Measurements from ENCODE around the gene LARGE1.
"Not testable (repeated sequence)": the region's sequence is repeated elsewhere in the genome, so short reads cannot be mapped to it uniquely, and the experiment has no call there.

The LARGE1 gene

GRCh38 chr22:33397381-33397907 is 522.8 kb downstream of the LARGE1 start:
- no peak for DNase-seq (ENCODE audit: extremely low read depth in 1 of 2, low read depth in 1 of 2)

GRCh38 chr22:33393432-33393831 is 526.8 kb downstream of the LARGE1 start:
- no peak for DNase-seq (ENCODE audit: extremely low read depth in 1 of 2, low read depth in 1 of 2)

GRCh38 chr22:33391298-33391697 is 529.0 kb downstream of the LARGE1 start:
- DNase-seq (ENCODE audit: extremely low read depth in 1 of 2, low read depth in 1 of 2) = no peak

- no peak for DNase-seq (ENCODE audit: extremely low read depth in 1 of 2, low read depth in 1 of 2)
These were observed 530.3 kb downstream of the LARGE1 start for GRCh38 chr22:33389936-33390335.

- no peak for DNase-seq (ENCODE audit: extremely low read depth in 1 of 2, low read depth in 1 of 2)
These were observed 534.0 kb downstream of the LARGE1 start for GRCh38 chr22:33386270-33386669.

GRCh38 chr22:33385611-33386010 is 534.7 kb downstream of the LARGE1 start:
- DNase-seq (ENCODE audit: extremely low read depth in 1 of 2, low read depth in 1 of 2) = no peak

- DNase-seq (ENCODE audit: extremely low read depth in 1 of 2, low read depth in 1 of 2) = no peak
These were observed 537.8 kb downstream of the LARGE1 start for GRCh38 chr22:33382436-33382835.

- no peak for DNase-seq (ENCODE audit: extremely low read depth in 1 of 2, low read depth in 1 of 2)
These were observed 538.5 kb downstream of the LARGE1 start for GRCh38 chr22:33381531-33382406.

- no peak for DNase-seq (ENCODE audit: extremely low read depth in 1 of 2, low read depth in 1 of 2)
These were observed 539.3 kb downstream of the LARGE1 start for GRCh38 chr22:33380789-33381530.

- no peak for DNase-seq (ENCODE audit: extremely low read depth in 1 of 2, low read depth in 1 of 2)
These were observed 540.4 kb downstream of the LARGE1 start for GRCh38 chr22:33379836-33380235.

- DNase-seq (ENCODE audit: extremely low read depth in 1 of 2, low read depth in 1 of 2) = no peak
These were observed 547.4 kb downstream of the LARGE1 start for GRCh38 chr22:33372875-33373274.

- DNase-seq (ENCODE audit: extremely low read depth in 1 of 2, low read depth in 1 of 2) = not testable (repeated sequence)
These were observed 557.0 kb downstream of the LARGE1 start for GRCh38 chr22:33363256-33363655.

- DNase-seq (ENCODE audit: extremely low read depth in 1 of 2, low read depth in 1 of 2) = no peak
These were observed 557.6 kb downstream of the LARGE1 start for GRCh38 chr22:33362702-33363101.

GRCh38 chr22:33361581-33361980 is 558.7 kb downstream of the LARGE1 start:
- no peak for DNase-seq (ENCODE audit: extremely low read depth in 1 of 2, low read depth in 1 of 2)

- DNase-seq (ENCODE audit: extremely low read depth in 1 of 2, low read depth in 1 of 2) = no peak
These were observed 562.3 kb downstream of the LARGE1 start for GRCh38 chr22:33357981-33358399.

GRCh38 chr22:33354928-33355327 is 565.3 kb downstream of the LARGE1 start:
- DNase-seq (ENCODE audit: extremely low read depth in 1 of 2, low read depth in 1 of 2) = no peak

GRCh38 chr22:33353502-33353901 is 566.8 kb downstream of the LARGE1 start:
- DNase-seq (ENCODE audit: extremely low read depth in 1 of 2, low read depth in 1 of 2) = no peak

- no peak for DNase-seq (ENCODE audit: extremely low read depth in 1 of 2, low read depth in 1 of 2)
These were observed 567.5 kb downstream of the LARGE1 start for GRCh38 chr22:33352768-33353167.

- no peak for DNase-seq (ENCODE audit: extremely low read depth in 1 of 2, low read depth in 1 of 2)
These were observed 569.3 kb downstream of the LARGE1 start for GRCh38 chr22:33350961-33351360.

GRCh38 chr22:33350491-33350890 is 569.8 kb downstream of the LARGE1 start:
- DNase-seq (ENCODE audit: extremely low read depth in 1 of 2, low read depth in 1 of 2) = no peak

- DNase-seq (ENCODE audit: extremely low read depth in 1 of 2, low read depth in 1 of 2) = no peak
These were observed 573.3 kb downstream of the LARGE1 start for GRCh38 chr22:33347002-33347401.

GRCh38 chr22:33341611-33342010 is 578.7 kb downstream of the LARGE1 start:
- DNase-seq (ENCODE audit: extremely low read depth in 1 of 2, low read depth in 1 of 2) = no peak
